LHCN-M2 (cell line): ENCODE data around the gene LONP1. TPM values are rescaled to one million over a fixed set of nuclear protein-coding genes. Genes with fewer than 3 reads are reported as not detected.

Source experiments
- DNase-seq: peaks from one replicate; pipeline ENCODE4 v3.0.0-alpha.2; 2012; ENCODE audit warnings: low read depth
- total RNA-seq: library from RNA; depleted of rRNA; stranded (reverse); fragments of >200 nt; gene quantifications from 2 replicates; pipeline ENCODE4 v1.2.3, GENCODE V29; 2014

LONP1 gene
- total RNA-seq, 1 experiment from 2014 or later, result 71.2 TPM

DNA sequence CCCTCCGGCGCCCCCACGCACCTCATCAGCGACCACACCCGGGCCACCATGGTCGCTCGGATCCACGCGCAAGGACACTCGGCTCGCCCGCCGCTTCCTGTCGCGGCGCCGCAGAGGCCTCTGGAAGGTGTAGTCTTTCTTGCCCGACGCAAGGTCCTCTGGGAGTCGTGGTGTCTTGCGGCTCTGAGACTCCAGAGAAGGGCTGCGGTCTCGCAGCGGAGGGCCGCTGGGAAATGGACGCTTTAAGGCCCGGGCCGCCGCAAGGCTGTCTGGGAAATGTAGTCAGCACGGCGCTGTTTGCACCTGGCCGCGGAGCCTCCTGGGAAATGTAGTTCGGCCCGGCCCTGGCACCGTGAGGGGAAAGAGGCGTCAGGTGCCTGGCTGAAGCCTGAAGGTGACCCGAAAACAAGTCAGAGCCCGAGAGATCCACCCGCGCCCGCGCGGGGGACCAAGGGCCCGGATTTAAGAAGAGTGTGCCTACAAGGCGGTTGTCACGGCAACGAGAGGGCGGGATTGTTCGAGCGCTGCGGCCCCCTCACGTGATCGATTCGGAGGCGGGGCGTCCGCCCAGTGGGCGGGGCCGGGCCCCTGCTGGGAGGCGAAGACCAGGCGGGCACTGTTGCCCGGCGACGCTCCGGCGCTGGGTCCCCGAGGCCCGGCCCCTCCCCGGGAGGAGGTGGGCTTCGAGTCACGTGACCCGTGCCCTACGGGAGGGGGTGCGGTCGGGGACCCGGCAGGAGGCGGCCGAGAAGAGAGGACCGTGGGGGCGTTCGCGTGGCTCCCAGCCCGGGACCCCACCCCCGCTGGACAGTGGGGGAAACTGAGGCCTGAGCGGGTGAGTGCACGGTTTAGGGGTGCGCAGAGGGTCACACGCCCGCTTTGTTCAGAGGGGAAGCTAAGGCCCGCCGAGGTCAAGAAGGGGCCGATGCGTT is 39.2 kb downstream of the LONP1 start, which contains the start of the genes HSD11B1L and MICOS13:
TSS of gene HSD11B1L (plus strand) at position 591 of the 932 bp plus-strand sequence. CDS start 3,806 bp downstream, outside the sequence.
TSS of gene MICOS13 (minus strand) at position 80 of the 932 bp plus-strand sequence. CDS start at position 50, 30 bp downstream.
- DNase-seq, result peak; percentile 99

- no peak for DNase-seq
Measured at GRCh38 chr19:5680084-5680436, 39.9 kb downstream of the LONP1 start.

DNA sequence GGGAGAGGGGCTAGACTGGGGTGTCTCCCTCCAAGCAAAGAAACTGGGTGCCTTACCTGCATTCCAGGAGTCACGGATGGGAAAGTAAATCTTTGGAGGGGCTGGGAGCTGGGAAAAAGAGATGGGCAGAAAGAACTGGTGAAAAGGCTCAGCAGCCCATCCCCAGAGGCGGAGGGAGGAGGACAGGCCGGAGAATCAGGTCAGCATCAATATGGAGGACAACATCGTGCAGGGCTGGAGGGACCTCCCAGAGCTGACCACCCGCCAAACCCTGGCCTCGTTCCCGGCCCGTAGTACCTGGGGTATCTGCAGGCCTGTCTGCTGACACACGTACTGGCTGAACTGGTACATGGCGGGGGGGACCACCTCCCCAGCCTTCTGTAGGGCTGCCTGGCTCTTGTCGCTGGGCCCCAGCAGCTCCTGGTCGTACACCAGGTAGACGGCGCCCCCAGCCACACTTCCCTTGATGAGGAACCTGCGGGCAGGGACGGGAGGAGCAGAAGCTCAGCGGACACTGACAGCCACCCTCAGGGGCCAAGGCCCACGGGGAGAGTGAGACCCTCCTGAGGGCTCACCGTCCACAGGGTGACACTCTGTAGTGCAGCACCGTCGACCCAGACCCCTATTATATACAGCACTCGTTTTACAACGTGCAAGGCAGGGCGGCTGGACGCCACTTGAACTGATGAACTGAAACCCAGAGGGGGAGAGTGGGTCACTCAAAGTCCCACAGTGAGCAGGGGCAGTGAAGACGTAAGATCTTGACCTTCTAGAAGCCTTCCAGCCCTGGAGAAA is 40.5 kb downstream of the LONP1 start:
- no peak for DNase-seq

DNA sequence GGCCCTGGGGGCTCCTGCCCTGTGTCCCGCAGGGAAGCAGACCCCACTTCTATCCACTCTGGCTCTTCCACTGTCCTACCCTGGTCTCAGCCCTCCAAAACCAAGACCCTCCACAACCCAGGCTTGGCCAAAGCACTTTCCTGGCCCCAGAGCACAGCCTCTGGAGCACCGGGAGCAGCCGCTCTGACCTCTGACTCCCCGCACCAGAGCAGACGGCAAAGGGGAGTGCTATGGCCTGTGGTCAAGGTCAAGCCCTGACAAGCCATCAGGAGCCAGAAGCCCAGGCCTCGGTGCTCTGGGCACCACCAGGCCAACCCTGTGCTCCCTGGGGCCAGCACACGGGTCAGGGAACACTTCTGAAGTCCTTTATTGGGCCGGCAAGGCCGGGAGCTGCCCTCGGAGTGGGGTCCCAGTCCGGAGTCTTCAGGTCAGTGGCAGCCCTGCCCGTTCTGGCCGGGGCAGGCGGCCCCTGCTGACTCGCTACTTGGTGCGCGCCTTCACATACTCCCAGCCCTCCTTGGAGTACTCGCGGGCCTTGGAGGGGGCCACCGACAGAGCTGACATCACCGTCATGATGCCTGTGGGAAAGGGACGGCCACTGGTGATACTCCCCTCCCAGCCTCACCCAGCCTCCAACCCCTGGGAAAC is 41.8 kb downstream of the LONP1 start:
- DNase-seq, result no peak

DNA sequence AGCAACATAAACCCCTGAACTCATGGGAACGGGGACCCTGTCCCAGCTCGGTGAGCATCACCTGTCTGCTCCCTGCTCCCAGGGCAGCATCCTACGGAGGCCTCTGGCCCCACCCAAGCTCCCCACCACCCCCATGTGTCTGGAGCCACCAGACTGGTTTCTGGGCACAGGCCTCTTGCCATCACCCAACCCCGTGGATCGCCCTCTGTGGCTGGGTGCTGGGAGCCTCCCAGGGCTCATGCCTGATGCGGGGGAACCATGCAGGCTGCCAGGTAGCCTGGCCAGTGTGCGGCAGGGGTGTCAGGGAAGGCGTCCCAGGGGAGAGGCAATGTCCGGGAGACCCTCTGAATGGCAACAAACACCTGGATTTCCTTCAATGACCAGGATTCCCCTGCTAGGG is 42.4 kb downstream of the LONP1 start:
- no peak for DNase-seq

GRCh38 chr19:5677136-5677535 is 42.8 kb downstream of the LONP1 start:
- no peak for DNase-seq

- DNase-seq, result peak; percentile 85
Measured at GRCh38 chr19:5676772-5677105, 43.2 kb downstream of the LONP1 start.

- peak; percentile 81 for DNase-seq
Measured at GRCh38 chr19:5676105-5676771, 43.7 kb downstream of the LONP1 start.

- DNase-seq, result no peak
Measured at GRCh38 chr19:5674714-5675113, 45.2 kb downstream of the LONP1 start.

- no peak for DNase-seq
Measured at GRCh38 chr19:5673752-5674151, 46.2 kb downstream of the LONP1 start.

GRCh38 chr19:5672708-5673459 is 47.1 kb downstream of the LONP1 start:
- DNase-seq, result no peak

GRCh38 chr19:5671600-5671999 is 48.3 kb downstream of the LONP1 start:
- no peak for DNase-seq

GRCh38 chr19:5669212-5669611 is 50.7 kb downstream of the LONP1 start:
- DNase-seq, result no peak

DNA sequence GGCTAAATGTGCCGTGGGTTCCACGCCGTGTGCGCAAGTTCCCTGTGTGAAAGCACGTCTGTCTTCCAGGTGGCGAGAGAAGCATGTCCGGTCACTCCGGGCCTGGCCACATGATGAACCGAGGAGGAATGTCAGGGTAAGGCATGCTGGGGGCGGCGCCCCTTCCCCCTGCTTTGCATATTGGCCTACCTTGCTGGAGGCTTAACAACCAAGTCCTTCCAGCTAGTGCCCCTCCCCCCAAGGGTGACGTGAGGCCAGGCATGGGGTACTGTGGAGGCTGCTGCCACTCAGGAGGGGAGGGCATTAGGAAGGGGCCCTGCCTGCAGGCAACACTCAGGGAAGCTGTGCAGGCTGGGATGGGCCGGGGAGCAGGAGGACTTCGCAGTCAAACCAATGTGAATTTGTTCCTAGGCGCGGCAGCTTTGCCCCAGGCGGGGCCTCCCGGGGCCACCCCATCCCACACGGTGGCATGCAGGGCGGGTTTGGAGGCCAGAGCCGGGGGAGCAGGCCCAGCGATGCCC is 52.1 kb downstream of the LONP1 start:
- no peak for DNase-seq

DNA sequence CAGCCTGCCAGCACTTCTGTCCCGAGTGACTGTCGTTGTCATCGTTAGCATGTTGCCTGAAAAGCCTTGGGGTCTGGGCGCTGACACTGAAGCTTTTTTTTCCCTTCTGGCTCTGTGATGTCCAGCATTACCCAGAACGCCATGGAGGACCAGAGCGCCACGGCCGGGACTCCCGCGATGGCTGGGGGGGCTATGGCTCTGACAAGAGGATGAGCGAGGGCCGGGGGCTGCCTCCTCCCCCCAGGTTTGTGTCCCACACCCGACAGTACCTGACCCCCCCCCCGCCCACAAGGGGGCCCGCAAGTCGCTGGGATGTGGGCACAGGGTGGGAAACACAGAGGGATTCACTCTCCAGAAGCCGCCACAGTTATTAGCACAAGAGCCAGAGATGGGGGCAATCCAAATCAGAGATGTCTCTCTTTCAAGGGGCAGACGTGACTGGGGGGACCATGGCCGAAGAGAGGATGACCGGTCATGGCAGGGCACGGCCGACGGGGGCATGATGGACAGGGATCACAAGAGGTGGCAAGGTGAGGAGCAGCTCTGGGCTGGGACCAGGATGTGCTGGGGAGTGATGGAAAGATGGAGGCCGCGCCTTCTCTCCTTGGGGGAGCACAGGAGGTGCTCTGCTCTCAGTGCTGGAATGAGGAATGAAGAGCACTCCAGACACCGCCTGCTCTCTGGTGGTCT is 52.9 kb downstream of the LONP1 start:
- no peak for DNase-seq

GRCh38 chr19:5665781-5666513 is 54.0 kb downstream of the LONP1 start:
- peak; percentile 67 for DNase-seq

- DNase-seq, result no peak
Measured at GRCh38 chr19:5664515-5664914, 55.4 kb downstream of the LONP1 start.

DNA sequence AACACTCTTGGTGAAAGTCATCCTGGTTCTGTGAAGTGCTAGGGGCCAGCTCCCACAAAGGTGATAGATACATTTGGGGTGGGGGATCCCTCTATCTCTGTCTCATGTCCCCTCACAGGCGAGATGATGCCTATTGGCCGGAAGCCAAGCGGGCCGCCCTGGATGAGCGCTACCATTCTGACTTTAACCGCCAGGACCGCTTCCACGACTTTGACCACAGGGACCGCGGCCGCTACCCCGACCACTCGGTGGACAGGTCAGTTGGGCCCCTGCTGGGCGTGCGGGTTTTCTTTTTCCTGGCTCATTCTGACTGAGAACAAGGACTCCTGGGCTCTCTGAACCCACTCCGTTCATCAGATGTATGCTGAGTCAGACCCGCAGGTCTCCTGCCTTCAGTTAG is 56.0 kb downstream of the LONP1 start:
- no peak for DNase-seq

DNA sequence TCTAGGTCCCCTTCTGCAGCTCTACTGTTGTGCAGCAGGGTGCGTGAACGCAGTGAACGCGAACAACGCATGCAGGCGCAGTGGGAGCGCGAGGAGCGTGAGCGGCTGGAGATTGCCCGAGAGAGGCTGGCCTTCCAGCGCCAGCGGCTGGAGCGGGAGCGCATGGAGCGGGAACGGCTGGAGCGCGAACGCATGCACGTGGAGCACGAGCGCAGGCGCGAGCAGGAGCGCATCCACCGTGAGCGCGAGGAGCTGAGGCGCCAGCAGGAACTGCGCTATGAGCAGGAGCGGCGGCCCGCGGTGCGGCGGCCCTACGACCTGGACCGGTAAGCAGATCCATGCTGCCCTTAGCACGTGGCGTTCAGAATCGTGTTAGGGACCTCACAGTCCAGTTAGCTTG is 58.5 kb downstream of the LONP1 start:
- DNase-seq, result no peak
